Right lobe of liver (tissue), 4 donors: ENCODE measurements around the gene TRAF3IP1.

Experiments
- POLR2A ChIP-seq: fragments of 450-650 bp; IDR thresholded peaks from one replicate; pipeline ENCODE4 v1.6.1; 2017; ENCODE audit warnings: antibody characterized with exemption, mild to moderate bottlenecking
- TF ChIP-seq, protein P1 (sequence below), 4 donors: fragments of 200-600 bp in 3 of 4; fragments of 450-650 bp in 1 of 4; IDR thresholded peaks; one replicate each; pipeline versions ENCODE4 v1.5.1 to v1.8.0; 2016 to 2022; ENCODE audit warnings: antibody characterized with exemption in 4 of 4, mild to moderate bottlenecking in 2 of 4
- donor health status: DM: no; HTN: no; CAD: no.
- donor health status: DM: no; HTN: no; CAD: no.
- donor health status: DM: no; HTN: yes; CAD: no.

DNA sequence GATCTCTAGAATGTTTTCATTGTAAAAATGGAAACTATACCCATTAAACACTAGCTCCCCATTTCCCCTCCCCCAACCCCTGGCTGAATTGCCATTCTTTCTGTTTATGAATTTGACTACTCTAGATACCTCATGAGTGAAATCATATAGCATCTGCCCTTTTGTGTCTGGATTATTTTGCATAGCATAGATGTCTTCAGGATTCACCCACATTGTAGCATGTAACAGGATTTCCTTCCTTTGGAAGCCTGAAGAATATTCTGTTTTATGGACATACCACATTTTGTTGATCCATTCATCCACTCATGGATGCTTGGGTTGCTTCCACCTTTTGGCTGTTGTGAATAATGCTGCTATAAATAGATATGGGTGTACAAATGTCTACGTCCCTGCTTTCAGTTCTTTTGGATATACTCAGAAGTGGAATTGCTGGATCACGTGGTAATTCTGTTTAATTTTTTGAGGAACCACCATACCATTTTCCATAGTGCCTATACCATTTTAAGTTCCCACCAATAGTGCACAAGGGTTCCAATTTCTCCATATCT lies 98.8 kb downstream of the TRAF3IP1 start:
- TF ChIP-seq, protein P1, sequence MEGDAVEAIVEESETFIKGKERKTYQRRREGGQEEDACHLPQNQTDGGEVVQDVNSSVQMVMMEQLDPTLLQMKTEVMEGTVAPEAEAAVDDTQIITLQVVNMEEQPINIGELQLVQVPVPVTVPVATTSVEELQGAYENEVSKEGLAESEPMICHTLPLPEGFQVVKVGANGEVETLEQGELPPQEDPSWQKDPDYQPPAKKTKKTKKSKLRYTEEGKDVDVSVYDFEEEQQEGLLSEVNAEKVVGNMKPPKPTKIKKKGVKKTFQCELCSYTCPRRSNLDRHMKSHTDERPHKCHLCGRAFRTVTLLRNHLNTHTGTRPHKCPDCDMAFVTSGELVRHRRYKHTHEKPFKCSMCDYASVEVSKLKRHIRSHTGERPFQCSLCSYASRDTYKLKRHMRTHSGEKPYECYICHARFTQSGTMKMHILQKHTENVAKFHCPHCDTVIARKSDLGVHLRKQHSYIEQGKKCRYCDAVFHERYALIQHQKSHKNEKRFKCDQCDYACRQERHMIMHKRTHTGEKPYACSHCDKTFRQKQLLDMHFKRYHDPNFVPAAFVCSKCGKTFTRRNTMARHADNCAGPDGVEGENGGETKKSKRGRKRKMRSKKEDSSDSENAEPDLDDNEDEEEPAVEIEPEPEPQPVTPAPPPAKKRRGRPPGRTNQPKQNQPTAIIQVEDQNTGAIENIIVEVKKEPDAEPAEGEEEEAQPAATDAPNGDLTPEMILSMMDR (IDR thresholded peaks at IDR 0.05), result no peak
- no peak for TF ChIP-seq POLR2A
